Pancreas (tissue), 10 donors: ENCODE measurements around the gene C5orf52. TPM values are rescaled to one million over a fixed set of nuclear protein-coding genes. Genes with fewer than 3 reads are reported as not detected.

ENCODE experiments used
- ATAC-seq, 4 donors: fragments of 200-7000 bp; cut with Tn5 transposase; one replicate each; pipeline versions ENCODE4 v1.8.0 to v1.9.1; 2020; ENCODE audit warnings: mild to moderate bottlenecking in 4 of 4, moderate library complexity in 4 of 4
- DNase-seq, 6 donors: peaks; one replicate each; pipeline ENCODE4 v3.0.0-alpha.2; 2020
- FAIRE-seq: peaks from 2 replicates; lab custom pipeline; 2012; peaks lifted over from hg19 to GRCh38; lab: Jason Lieb, UNC
- H3K27ac ChIP-seq, 4 donors: fragments of 200-600 bp; sonication (generic); 1 replicate in 3 of 4; 2 replicates in 1 of 4; pipeline versions ENCODE4 v1.5.0 to v1.8.0; 2020
- H3K27me3 ChIP-seq, 4 donors: fragments of 200-600 bp; one replicate each; pipeline ENCODE4 v1.8.0; 2021
- H3K36me3 ChIP-seq, 3 donors: fragments of 200-600 bp; sonication (generic) in 1 of 3; one replicate each; pipeline versions ENCODE4 v1.5.0 to v1.8.0; 2020 to 2021
- H3K4me1 ChIP-seq, 3 donors: fragments of 200-600 bp; one replicate each; pipeline ENCODE4 v1.8.0; 2021
- H3K4me3 ChIP-seq, 4 donors: fragments of 200-600 bp; sonication (generic) in 2 of 4; one replicate each; pipeline versions ENCODE4 v1.5.0 to v1.8.0; 2020 to 2021
- H3K9me3 ChIP-seq, 4 donors: fragments of 200-600 bp; one replicate each; pipeline ENCODE4 v1.8.0; 2021
- CTCF ChIP-seq, 4 donors: fragments of 200-600 bp; sonication (generic) in 3 of 4; IDR thresholded peaks; one replicate each; pipeline versions ENCODE4 v1.5.0 to v1.8.0; 2021; ENCODE audit warnings: antibody characterized with exemption in 4 of 4
- WGBS, 2 donors: extraction: QIAGEN DNeasy Blood & Tissue Kit; methylation state at CpG; one replicate each; pipeline ENCODE4 v1.1.7; 2013; 5-methylcytosine and 5-hydroxymethylcytosine counted together
- intact Hi-C, 3 donors: fragments of 100-400 bp; cut with DNase I; formaldehyde crosslinking; loops; one replicate each; pipeline versions ENCODE4 v1.11.1 to v1.14.2; 2022
- polyA plus RNA-seq, 2 donors: library from polyadenylated mRNA; stranded (reverse); fragments of 200-250 nt; gene quantifications; one replicate each; pipeline ENCODE4 v1.2.3, GENCODE V29; 2013
- total RNA-seq, 6 donors: library from RNA; stranded (reverse); fragmentation: NEBNext Ultra II Directional in 4 of 6; extraction: Animal tissue kit (Norgen Biotek cat#: 25700) in 4 of 6; gene quantifications; one replicate each; pipeline versions ENCODE4 v1.2.1 to v1.2.4, GENCODE V29; 2021 to 2023
- donor health status: healthy with polysubstance abuse.
- donor health status: DM: no; HTN: no; CAD: no; lungs with moderate emphysema.
- donor health status: DM: no; HTN: no; CAD: no.
- donor health status: control.
- donor health status: control.
- donor health status: Bipolar disorder and iron deficiency.
- donor health status: DM: yes; HTN: yes; CAD: no.
- donor health status: DM: no; HTN: no; CAD: no.
- donor health status: DM: no; HTN: no; CAD: no.
- donor health status: DM: yes; HTN: yes; CAD: no.

C5orf52 gene
- total and polyA plus RNA-seq, 8 donors = not detected

DNA sequence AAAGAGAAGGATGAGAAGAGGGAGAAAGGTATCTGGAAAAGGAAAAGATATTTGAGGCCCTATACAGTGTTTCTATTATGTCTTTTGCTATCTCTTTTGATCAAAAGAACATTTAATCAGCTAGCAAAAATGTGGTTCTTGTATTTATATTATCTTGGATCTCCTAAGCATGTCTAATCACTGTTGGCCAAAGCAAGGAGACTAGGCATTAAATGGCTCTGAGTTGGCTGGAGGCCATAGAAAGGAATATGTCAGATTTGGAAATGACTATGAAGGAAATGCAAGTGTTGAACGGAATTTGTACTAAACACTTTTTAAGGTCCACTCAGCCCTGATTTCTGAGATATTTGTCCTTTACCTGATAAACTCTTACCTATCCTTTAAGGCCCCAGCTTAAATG lies 37.5 kb downstream of the C5orf52 start:
- TF ChIP-seq CTCF (IDR thresholded peaks at IDR 0.05) = no peak
- FAIRE-seq (no peak), DNase-seq (no peak), ATAC-seq (no peak)
- Histone ChIP-seq H3K36me3 (no peaks in the 10 kb centered on the region), H3K9me3 (no peaks in the 10 kb centered on the region), H3K27ac (no peak overlapping the region), H3K4me3 (no peak overlapping the region), H3K4me1 (no peaks in the 10 kb centered on the region), H3K27me3 (no peaks in the 10 kb centered on the region)
- WGBS, 2 donors = 47 to 65% methylated on average over 1 of the region's 1 CpG
- intact Hi-C loops = no loop called here

DNA sequence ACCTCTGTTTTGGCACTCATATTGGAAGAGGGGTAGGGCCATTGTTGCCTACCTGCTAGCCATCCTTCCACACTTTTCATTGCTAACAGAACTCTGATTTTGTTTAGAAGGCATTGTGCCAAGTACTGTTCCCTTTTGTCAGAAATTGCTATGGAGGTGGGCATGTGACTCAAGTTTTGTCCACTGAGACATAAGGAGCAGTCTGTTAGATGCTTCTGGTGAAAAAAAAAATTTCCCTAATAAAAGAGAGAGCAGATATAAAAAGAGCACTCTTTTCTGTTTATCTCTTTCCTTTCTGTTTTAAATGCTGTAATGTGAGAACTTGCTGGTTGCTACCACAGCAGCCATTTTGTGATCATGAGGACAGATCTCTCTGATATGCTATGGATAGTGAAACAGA lies 38.0 kb downstream of the C5orf52 start:
- Histone ChIP-seq H3K4me1 (no peaks in the 10 kb centered on the region), H3K4me3 (no peak overlapping the region), H3K27ac (no peak overlapping the region), H3K9me3 (no peaks in the 10 kb centered on the region), H3K36me3 (no peaks in the 10 kb centered on the region), H3K27me3 (no peaks in the 10 kb centered on the region)
- ATAC-seq (no peak), FAIRE-seq (no peak), DNase-seq (no peak)
- TF ChIP-seq CTCF (IDR thresholded peaks at IDR 0.05) = no peak
- intact Hi-C loops = no loop called here

- DNase-seq = no peak
- H3K36me3 ChIP-seq = no peaks in the 10 kb centered on the region
- no peaks in the 10 kb centered on the region for H3K4me1 ChIP-seq
- no peak overlapping the region for H3K27ac ChIP-seq
- H3K9me3 ChIP-seq = no peaks in the 10 kb centered on the region
- no peaks in the 10 kb centered on the region for H3K27me3 ChIP-seq
- no peak for FAIRE-seq
- intact Hi-C loops = no loop called here
- 56 to 61% methylated on average over 3 of the region's 3 CpGs for WGBS, 2 donors
- no peak for ATAC-seq
- no peak overlapping the region for H3K4me3 ChIP-seq
- no peak for TF ChIP-seq CTCF (IDR thresholded peaks at IDR 0.05)
Observed at GRCh38 chr5:157710431-157710830, 39.1 kb downstream of the C5orf52 start.

GRCh38 chr5:157710882-157711281 lies 39.5 kb downstream of the C5orf52 start:
- 39 to 43% methylated on average over 2 of the region's 2 CpGs for WGBS, 2 donors
- intact Hi-C loops = no loop called here
- Histone ChIP-seq H3K4me1 (no peaks in the 10 kb centered on the region), H3K9me3 (no peaks in the 10 kb centered on the region), H3K27me3 (no peaks in the 10 kb centered on the region), H3K4me3 (no peak overlapping the region), H3K36me3 (no peaks in the 10 kb centered on the region), H3K27ac (no peak overlapping the region)
- DNase-seq (no peak), FAIRE-seq (no peak), ATAC-seq (no peak)
- TF ChIP-seq CTCF (IDR thresholded peaks at IDR 0.05) = no peak

- no peaks in the 10 kb centered on the region for H3K4me1 ChIP-seq
- no peaks in the 10 kb centered on the region for H3K9me3 ChIP-seq
- no peaks in the 10 kb centered on the region for H3K27me3 ChIP-seq
- H3K36me3 ChIP-seq = no peaks in the 10 kb centered on the region
- intact Hi-C loops = no loop called here
- no peak for TF ChIP-seq CTCF (IDR thresholded peaks at IDR 0.05)
- H3K27ac ChIP-seq = no peak overlapping the region
- H3K4me3 ChIP-seq = no peak overlapping the region
- no peak for ATAC-seq
- WGBS, 2 donors = 72 to 82% methylated on average over 4 of the region's 4 CpGs
- DNase-seq = no peak
- no peak for FAIRE-seq
Observed at GRCh38 chr5:157713830-157714595, 42.7 kb downstream of the C5orf52 start.
